Astrocyte of the cerebellum (primary cell): ENCODE results near the gene STXBP5.

ENCODE experiments used
- DNase-seq: peaks from one replicate; pipeline ENCODE4 v3.0.0-alpha.2; 2011; ENCODE audit warnings: low read depth
- H3K4me3 ChIP-seq: 2 replicates; pipeline ENCODE4 v1.5.1; 2011; ENCODE audit warnings: mild to moderate bottlenecking, low read depth, low read length, moderate library complexity
- CTCF ChIP-seq: IDR thresholded peaks from 2 replicates; pipeline ENCODE4 v1.5.1; 2012; ENCODE audit warnings: low read length, low read depth, moderate library complexity, mild to moderate bottlenecking; ENCODE audit errors: missing control alignments
- in situ Hi-C: cut with HindIII; loops from 2 replicates; pipeline ENCODE4 v1.10.0; 2017; ENCODE audit warnings: low sequenced_read_pairs

The STXBP5 gene

GRCh38 chr6:147190556-147190955 lies 13.7 kb upstream of the STXBP5 start:
- in situ Hi-C loops: loop anchor here (5.0 kb wide), 1 partner anchor 38 kb away; no protein-coding TSS in a partner anchor
- TF ChIP-seq CTCF: no peak
- H3K4me3 ChIP-seq: no peak overlapping the region
- no peak for DNase-seq

DNA sequence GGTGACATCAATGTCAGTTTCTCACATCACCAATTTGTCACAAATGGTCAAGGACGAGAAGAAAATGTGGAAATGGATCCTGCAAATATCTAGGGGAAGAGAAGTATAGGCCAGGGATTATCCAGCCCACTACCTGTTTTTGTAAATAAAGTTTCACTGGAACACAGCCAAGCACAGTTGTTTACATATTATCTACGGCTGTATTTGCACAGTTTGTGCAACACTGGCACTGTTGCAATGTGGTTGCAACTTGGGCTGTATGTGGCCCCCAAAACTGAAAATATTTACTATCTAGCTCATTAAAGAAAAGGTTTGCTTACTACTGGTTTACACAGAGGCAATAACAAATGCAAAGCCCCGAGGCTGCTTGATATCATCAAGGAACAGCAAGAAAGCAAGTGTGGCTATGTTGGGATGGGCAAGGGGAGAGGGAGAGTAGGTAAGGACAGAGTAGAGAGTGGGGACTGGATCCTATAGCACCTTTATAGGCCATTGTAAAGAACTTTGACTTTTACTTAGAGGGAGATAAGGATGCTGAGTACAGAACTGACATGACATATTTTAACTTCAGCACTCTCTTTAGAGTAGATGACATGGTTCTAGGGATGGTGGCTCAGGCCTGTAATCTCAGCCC lies 11.8 kb upstream of the STXBP5 start:
- H3K4me3 ChIP-seq: no peak overlapping the region
- DNase-seq: no peak
- in situ Hi-C loops: loop anchor here (5.0 kb wide), 1 partner anchor 40 kb away; no protein-coding TSS in a partner anchor
- no peak for TF ChIP-seq CTCF

DNA sequence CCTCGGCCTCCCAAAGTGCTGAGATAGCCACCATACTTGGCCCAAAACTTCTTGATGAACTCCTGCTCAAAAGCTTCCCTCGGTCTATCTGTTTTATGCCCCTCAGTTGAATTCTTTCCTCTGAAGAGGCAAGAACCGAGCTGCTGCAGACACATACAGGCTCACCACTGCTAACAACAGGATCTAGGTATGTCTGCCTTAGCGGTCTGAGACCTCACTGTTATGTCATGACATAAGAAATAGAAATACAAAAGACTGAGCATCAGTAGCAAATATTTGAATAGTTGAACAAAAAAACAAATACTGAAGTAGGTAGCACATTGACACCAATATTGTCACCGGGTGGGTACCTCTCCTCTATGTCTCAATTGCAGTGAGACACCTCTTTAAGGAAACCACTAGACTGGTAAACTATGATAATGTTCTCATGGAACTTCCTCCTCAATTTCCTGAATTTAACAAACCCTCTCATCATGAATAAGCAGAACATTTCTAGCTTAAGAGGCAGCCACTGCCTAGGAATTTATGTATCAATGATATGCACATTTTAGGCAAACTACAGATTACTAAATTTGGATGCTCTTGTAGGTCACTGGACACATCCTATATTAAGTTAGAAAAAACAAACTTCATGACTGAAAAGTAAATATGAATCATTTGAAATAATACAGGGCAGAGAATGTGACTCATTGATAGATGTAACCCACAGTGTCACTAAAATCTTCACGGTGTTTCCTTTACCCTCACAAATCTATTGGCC lies 9.4 kb upstream of the STXBP5 start:
- no peak for DNase-seq
- in situ Hi-C loops: loop anchor here (5.0 kb wide), 1 partner anchor 43 kb away; no protein-coding TSS in a partner anchor
- no peak for TF ChIP-seq CTCF
- no peak overlapping the region for H3K4me3 ChIP-seq

GRCh38 chr6:147195510-147195909 lies 8.7 kb upstream of the STXBP5 start:
- TF ChIP-seq CTCF: no peak
- DNase-seq: no peak
- no peak overlapping the region for H3K4me3 ChIP-seq
- in situ Hi-C loops: no loop called here

GRCh38 chr6:147195987-147196386 lies 8.2 kb upstream of the STXBP5 start:
- in situ Hi-C loops: no loop called here
- no peak for TF ChIP-seq CTCF
- no peak for DNase-seq

DNA sequence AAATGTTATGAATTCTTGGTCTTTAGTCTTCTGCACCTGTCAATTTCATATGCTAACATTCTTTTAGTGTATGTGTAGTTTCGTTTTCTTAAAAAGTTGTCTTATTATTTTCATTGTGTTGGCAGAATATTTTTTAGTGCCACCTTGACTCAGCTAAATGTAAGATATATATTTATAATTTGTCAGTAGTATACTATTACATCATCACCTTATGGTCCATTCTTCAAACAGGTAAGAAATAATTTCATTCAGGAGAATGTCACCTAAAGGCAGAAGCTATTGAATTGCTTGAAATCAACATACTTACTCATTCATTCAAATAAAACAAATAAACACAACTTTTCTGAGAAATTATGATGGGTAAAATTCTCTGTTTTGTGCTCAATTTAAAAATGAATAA lies 3.5 kb upstream of the STXBP5 start:
- H3K4me3 ChIP-seq: no peak overlapping the region
- TF ChIP-seq CTCF: no peak
- in situ Hi-C loops: no loop called here
- DNase-seq: no peak

More at GRCh38 chr6:147195987-147196386, 8.2 kb upstream of the STXBP5 start:
- H3K4me3 ChIP-seq: no peak overlapping the region
